Measurements from ENCODE around the gene MAGEA8.
"Not testable (repeated sequence)": the region's sequence is repeated elsewhere in the genome, so short reads cannot be mapped to it uniquely, and the experiment has no call there.

Gene MAGEA8

DNA sequence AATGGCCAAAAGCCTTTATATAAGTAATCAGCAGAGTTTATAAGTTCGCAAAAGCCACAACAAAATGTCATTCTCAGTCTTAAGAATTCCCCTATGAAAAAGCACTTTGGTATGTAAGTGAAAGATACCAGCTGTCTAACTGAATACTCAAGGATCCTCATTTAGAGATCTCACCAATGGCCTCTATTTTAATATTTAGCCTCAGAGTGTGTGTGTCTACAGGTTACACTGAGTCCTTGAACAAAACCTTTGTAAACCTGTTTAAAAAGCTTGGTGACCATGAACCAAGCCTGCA lies 46.9 kb downstream of the MAGEA8 start:
- not testable (repeated sequence) for DNase-seq (ENCODE audit: low read depth, low spot score); H3K36me3 ChIP-seq (ENCODE audit: control insufficient read depth, insufficient read depth, low read length); H3K27me3 ChIP-seq (ENCODE audit: control insufficient read depth, insufficient read depth, low read length); H3K4me1 ChIP-seq (ENCODE audit: control insufficient read depth, insufficient read depth, low read length); H3K27ac ChIP-seq (ENCODE audit: low read length); H3K9me3 ChIP-seq (ENCODE audit: control insufficient read depth, insufficient read depth, low read length); H3K4me3 ChIP-seq (ENCODE audit: low read length)
- no CpG with 5 or more reads among the region's 1 CpG for WGBS (ENCODE audit: insufficient coverage, insufficient read length)

DNA sequence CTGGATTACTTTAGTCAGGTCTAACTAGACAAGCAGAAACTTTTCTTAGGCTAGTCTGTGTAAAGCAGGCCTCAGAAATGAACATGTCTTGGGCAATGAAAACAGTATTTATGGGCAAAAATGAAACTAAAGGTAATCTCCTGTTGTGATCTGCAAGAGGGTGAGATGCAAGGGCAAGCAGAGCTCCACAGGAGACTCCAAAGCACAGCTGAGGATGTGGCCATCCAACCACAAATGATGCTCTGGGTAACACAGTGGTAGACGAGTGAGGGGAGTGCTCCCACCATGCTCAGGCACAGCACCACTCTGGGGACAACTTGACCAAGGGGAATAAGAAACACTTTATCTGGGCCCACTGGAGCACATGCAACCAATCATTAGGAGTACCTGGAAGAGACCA lies 47.7 kb downstream of the MAGEA8 start:
- not testable (repeated sequence) for H3K36me3 ChIP-seq (ENCODE audit: control insufficient read depth, insufficient read depth, low read length); H3K4me3 ChIP-seq (ENCODE audit: low read length); DNase-seq (ENCODE audit: low read depth, low spot score); H3K4me1 ChIP-seq (ENCODE audit: control insufficient read depth, insufficient read depth, low read length); H3K27ac ChIP-seq (ENCODE audit: low read length); H3K9me3 ChIP-seq (ENCODE audit: control insufficient read depth, insufficient read depth, low read length); H3K27me3 ChIP-seq (ENCODE audit: control insufficient read depth, insufficient read depth, low read length)
- WGBS (ENCODE audit: insufficient coverage, insufficient read length), result no CpG with 5 or more reads among the region's 1 CpG

DNA sequence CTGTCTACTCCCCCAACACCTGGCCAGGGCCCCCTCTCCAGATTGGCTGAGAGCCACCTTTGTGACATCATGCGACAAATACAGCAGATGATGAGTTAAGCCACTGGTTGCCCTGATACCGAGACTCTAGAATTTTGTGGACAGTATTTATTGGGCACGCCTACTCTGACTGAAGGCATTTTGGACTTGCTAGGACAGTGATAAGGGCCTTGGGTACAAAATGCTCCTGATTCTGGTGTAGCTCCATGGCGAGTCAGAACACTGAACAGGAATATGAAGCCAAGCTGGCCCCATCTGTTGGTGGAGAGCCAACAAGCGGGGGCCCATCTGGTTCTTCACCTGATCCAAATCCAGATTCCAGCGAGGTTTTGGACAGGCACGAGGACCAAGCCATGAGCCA lies 48.4 kb downstream of the MAGEA8 start, which contains the start of gene HSFX4:
Gene HSFX4 (plus strand): TSS at position 174 of the 400 bp plus-strand sequence. CDS start 72 bp downstream, at position 246.
- not testable (repeated sequence) for H3K4me1 ChIP-seq (ENCODE audit: control insufficient read depth, insufficient read depth, low read length); H3K36me3 ChIP-seq (ENCODE audit: control insufficient read depth, insufficient read depth, low read length); H3K4me3 ChIP-seq (ENCODE audit: low read length); H3K9me3 ChIP-seq (ENCODE audit: control insufficient read depth, insufficient read depth, low read length); H3K27me3 ChIP-seq (ENCODE audit: control insufficient read depth, insufficient read depth, low read length); H3K27ac ChIP-seq (ENCODE audit: low read length); DNase-seq (ENCODE audit: low read depth, low spot score)
- no CpG with 5 or more reads among the region's 7 CpGs for WGBS (ENCODE audit: insufficient coverage, insufficient read length)

DNA sequence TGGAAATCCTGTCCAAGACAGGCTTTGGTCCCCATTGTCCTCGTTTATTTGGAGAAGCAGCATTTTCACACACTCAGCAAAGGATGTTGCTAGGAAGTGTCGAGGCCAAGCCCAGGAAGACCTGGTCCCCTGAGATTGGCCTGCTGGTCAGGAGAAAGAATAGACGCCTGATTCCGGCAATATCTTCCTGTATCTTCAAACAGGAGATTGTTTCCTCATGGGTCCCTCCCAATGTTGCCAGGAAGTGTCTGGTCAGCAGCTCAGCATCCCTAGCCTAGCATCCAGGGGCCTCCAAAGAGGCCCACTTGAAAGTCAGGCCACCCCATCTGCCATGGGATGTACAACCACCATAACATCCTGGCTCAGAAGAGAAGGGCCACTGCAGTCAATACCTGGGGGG lies 50.4 kb downstream of the MAGEA8 start:
- not testable (repeated sequence) for H3K36me3 ChIP-seq (ENCODE audit: control insufficient read depth, insufficient read depth, low read length); H3K9me3 ChIP-seq (ENCODE audit: control insufficient read depth, insufficient read depth, low read length); H3K4me1 ChIP-seq (ENCODE audit: control insufficient read depth, insufficient read depth, low read length); H3K4me3 ChIP-seq (ENCODE audit: low read length); DNase-seq (ENCODE audit: low read depth, low spot score); H3K27ac ChIP-seq (ENCODE audit: low read length); H3K27me3 ChIP-seq (ENCODE audit: control insufficient read depth, insufficient read depth, low read length)
- WGBS (ENCODE audit: insufficient coverage, insufficient read length), result no CpG with 5 or more reads among the region's 4 CpGs

DNA sequence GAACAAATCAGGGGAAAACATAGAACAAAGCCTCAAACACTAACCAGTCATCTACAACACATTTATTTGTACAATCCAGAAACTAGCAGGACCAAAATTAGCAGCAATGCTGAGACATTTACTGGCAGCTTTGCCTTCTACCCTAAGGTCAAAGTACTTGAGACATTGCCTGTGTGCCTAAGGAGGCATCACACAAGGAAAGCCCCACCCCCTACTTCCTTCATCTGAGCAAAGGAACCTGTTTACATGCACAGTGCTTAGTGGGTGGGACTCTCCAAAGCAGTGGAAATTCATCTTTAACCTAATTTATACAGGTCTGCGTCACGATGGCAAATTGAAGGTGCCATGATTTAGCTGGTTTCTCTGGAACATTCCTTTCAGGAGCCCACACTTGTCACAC lies 51.2 kb downstream of the MAGEA8 start:
- no CpG with 5 or more reads among the region's 2 CpGs for WGBS (ENCODE audit: insufficient coverage, insufficient read length)
- not testable (repeated sequence) for H3K4me1 ChIP-seq (ENCODE audit: control insufficient read depth, insufficient read depth, low read length); H3K9me3 ChIP-seq (ENCODE audit: control insufficient read depth, insufficient read depth, low read length)

DNA sequence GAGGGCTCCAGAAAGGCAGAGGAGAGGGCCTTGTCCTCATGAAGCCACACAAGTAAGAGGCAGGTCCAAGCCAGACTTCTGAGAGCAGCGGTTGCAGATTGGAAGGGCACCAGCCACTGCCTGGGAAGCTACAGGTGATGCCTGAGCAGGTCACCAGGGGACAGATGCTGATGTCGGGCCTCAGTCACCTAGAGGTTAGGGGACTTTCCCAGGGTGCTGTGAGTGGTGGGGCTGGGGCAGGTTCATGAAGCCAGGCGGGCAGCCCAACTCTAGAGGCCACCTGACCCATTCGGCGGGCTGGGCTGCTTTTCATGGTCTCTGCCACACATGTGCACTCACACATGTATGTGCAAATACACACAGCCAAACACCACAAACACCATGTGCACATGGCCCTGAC lies 52.0 kb downstream of the MAGEA8 start:
- H3K9me3 ChIP-seq (ENCODE audit: control insufficient read depth, insufficient read depth, low read length); H3K36me3 ChIP-seq (ENCODE audit: control insufficient read depth, insufficient read depth, low read length); H3K4me1 ChIP-seq (ENCODE audit: control insufficient read depth, insufficient read depth, low read length); H3K4me3 ChIP-seq (ENCODE audit: low read length); H3K27ac ChIP-seq (ENCODE audit: low read length); DNase-seq (ENCODE audit: low read depth, low spot score); H3K27me3 ChIP-seq (ENCODE audit: control insufficient read depth, insufficient read depth, low read length): not testable (repeated sequence)
- no CpG with 5 or more reads among the region's 5 CpGs for WGBS (ENCODE audit: insufficient coverage, insufficient read length)

More for the DNA sequence above, 51.2 kb downstream of the MAGEA8 start:
- H3K27ac ChIP-seq (ENCODE audit: low read length); DNase-seq (ENCODE audit: low read depth, low spot score); H3K36me3 ChIP-seq (ENCODE audit: control insufficient read depth, insufficient read depth, low read length); H3K4me3 ChIP-seq (ENCODE audit: low read length); H3K27me3 ChIP-seq (ENCODE audit: control insufficient read depth, insufficient read depth, low read length): not testable (repeated sequence)

DNA sequence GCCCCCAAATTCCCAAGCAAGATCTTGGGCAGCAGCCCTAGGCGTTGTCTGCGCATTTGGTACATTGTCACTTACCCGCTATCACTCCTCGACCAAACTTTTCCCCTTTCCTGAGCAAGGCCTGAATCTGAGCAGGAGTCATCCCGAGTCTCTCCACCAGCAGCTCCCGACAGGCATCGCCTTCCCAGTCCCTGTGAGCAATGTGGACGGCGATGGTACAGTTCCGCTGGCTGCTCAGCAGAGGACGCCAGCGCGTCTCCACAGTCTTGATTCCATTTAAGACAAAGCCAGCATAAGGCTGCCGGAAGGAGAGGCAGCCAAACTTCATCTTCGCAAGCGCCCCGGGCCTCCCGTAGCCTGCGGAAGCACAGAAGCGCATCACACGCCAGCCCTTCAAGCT lies 52.6 kb downstream of the MAGEA8 start:
- H3K9me3 ChIP-seq (ENCODE audit: control insufficient read depth, insufficient read depth, low read length); H3K4me3 ChIP-seq (ENCODE audit: low read length); DNase-seq (ENCODE audit: low read depth, low spot score); H3K27ac ChIP-seq (ENCODE audit: low read length); H3K36me3 ChIP-seq (ENCODE audit: control insufficient read depth, insufficient read depth, low read length); H3K4me1 ChIP-seq (ENCODE audit: control insufficient read depth, insufficient read depth, low read length); H3K27me3 ChIP-seq (ENCODE audit: control insufficient read depth, insufficient read depth, low read length): not testable (repeated sequence)
- no CpG with 5 or more reads among the region's 21 CpGs for WGBS (ENCODE audit: insufficient coverage, insufficient read length)

Data from iPS DF 6.9 (cell line).